NK-92 treated with Interleukin-12 subunit alpha and Interleukin-12 subunit beta, amount 100 ng/mL, for 24 hours (cell line): Measurements from ENCODE around the gene NAGK.
"Not testable (repeated sequence)": the region's sequence is repeated elsewhere in the genome, so short reads cannot be mapped to it uniquely, and the experiment has no call there.

ENCODE experiments used
- DNase-seq: peaks from one replicate; lab custom pipeline; 2025; lab: John Stamatoyannopoulos, UW

The NAGK gene

DNA sequence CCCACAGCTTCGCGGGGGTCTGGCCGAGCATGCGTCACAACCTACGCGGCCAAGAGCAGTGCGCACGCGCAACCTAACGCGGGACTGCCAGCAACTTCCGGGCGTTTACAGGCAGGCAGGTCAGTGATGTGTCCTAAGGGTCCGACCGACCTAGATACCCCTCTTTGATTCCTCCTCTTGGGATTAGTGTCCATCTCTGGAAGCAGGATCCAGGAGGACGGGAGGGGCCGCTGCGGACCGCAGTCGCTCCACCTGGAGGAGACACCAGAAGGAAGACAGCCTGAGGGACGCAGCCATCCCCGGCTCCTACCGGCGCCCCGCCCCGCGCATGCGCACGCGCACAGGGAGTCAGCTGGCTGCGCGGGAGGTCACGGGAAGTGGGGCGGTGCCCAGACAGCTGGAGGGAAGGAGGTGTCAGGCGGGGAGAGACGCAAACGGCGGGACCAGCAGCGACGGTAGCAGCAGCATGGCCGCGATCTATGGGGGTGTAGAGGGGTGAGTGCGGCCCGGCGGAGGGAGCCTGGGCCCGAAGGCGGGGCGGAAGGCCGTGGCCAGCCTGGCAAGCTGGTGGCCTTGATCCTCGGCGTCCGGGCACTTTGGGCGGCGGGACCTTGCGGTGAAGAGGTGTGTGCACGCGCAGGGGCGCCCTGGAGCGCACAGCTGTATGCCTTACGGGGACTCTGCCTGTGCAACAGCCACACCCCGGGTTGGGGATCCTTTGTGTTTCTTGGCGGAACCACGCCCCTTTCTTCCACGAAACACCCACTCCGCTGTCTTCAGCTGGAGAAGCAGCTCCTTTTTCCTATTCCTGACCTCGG lies at the start of gene NAGK:
TSS of gene NAGK (plus strand) at position 431 of the 818 bp plus-strand sequence. CDS start at position 467, 36 bp downstream.
- DNase-seq: peak; percentile 94

DNA sequence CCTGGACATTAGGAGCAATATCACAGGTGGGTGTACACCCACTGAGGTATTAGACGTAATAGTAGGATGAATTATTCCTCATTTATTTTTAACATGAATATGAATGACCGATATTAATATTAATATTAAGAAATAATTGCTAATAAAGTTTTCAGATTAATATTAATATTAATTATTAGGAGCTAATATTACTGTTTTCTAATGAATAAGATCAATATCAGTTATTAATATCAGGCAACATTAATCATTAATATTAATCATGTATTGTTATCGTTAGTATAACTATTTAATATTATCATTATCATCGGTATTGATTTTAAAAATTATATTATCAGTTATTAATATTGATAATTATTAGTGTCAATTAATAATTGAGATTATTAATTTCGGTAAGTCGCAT lies 48.5 kb upstream of the NAGK start:
- DNase-seq: not testable (repeated sequence)

DNA sequence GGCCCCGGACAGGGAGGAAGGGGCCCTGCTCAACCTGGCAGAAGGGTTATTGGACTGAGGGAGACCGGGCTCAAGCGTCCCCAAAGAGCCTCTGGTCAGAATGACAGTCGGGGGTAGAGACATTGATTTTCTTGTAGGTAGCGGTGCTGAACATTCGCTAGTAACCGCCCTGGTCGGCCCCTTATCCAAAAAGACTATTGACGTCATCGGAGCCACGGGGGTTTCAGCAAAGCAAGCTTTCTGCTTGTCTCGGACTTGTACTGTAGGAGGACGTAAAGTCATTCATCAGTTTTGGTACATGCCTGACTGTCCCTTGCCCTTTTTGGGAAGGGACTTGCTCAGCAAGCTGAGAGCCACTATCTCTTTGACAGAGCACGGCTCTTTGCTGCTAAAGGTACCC lies 47.1 kb upstream of the NAGK start:
- DNase-seq: not testable (repeated sequence)

DNA sequence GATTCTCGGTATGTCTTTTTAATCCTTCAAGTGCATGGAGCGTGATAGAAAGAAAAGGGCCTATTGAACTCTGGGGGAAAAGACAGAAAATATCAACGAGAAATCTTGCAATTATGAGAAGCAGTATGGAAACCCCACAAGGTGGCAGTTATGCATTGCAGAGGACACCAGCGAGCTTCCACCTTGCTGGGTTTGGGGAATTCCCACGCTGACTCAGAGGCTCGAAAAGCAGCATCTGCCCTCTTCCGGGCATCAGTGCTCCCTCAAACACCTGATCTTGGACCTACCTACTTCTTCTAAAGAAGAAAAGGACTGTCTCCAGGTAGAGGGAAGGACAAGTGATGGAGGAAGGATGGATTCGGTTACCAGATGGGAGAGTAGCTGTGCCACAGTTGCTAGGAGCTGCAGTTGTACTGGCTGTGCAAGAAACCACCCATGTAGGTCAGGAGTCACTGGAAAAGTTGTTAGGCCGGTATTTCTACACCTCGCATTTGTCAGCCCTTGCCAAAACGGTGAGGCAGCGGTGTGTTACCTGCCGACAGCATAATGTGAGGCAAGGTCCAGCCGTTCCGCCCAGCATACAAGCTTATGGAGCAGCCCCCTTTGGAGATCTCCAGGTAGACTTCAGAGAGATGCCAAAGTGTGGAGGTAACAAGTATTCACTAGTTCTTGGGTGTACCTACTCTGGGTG lies 44.8 kb upstream of the NAGK start:
- peak; percentile 48 for DNase-seq

DNA sequence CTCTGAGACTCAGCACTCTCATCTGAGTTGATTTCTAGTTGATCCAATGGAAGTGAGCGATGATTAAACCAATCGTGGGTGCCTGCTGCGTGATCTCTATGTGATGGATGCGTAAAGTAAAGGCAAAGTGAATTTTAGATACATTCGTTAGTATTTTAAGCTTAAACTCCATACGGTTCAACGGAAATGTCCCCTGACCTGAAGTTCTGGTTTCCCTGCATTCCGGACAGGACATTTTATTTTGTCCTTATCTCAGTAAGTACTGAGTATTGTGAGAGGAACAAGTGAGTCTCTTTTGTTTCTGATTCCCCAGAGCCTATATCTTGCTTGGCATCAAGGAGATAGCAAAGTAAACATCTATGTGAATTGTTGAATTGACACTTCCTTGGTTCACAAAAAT lies 32.2 kb upstream of the NAGK start:
- DNase-seq: not testable (repeated sequence)

GRCh38 chr2:71042287-71042686 lies 26.2 kb upstream of the NAGK start:
- no peak for DNase-seq

DNA sequence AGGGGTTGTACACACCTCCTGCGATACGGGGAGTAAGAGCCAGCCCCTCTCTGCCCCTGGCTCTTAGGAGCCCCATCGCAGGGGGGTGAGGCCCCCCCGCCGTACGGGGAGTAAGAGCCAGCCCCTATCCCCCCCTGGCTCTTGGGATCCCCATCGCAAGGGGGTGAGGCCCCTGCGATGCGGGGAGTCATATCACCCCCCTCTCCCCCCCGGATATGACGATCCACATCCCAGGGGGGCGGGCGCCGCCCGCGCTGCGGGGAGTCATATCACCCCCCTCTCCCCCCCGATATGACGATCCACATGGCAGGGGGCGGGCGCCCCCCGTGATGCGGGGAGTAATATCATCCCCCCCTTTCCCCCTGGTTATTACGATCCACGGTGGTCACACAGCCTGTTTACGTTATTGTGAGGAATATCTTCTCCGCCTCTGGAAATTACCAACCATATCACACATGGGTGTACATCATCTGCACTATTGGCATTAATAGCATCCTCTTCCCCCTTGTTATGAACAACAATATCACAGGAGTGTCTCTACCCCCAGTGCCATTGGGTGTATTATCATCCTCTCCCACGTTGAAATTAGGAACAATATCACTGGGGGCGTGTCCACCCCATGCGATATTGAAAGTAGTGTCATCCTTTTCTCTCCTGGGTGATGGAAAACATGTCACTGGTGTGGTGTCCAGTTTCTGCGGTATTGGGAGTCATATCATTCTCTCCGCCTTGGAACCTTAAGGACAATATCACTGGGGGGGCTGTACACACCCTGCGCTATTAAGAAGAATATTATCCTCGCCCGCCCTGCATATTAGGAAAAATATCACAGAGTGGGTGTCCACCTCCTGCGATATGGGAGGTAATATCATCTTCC lies 24.7 kb upstream of the NAGK start:
- DNase-seq: no peak

DNA sequence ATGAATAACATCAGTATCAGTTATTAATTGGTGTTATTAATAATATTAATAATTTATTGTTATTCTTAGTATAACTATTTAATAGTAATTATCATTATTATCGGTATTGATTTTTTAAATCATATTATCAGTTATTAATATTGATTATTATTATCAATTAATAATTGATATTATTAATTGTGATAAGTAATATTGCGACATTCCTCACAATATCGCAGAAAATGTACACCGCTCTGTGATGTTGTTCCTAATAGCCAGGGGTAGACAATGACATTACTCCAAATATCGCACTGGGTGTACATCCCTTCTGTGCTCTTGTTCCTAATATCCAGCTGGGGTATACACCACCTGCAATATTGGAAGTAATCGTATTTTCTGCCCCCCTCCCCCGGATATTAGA lies 23.3 kb upstream of the NAGK start:
- DNase-seq: no peak

DNA sequence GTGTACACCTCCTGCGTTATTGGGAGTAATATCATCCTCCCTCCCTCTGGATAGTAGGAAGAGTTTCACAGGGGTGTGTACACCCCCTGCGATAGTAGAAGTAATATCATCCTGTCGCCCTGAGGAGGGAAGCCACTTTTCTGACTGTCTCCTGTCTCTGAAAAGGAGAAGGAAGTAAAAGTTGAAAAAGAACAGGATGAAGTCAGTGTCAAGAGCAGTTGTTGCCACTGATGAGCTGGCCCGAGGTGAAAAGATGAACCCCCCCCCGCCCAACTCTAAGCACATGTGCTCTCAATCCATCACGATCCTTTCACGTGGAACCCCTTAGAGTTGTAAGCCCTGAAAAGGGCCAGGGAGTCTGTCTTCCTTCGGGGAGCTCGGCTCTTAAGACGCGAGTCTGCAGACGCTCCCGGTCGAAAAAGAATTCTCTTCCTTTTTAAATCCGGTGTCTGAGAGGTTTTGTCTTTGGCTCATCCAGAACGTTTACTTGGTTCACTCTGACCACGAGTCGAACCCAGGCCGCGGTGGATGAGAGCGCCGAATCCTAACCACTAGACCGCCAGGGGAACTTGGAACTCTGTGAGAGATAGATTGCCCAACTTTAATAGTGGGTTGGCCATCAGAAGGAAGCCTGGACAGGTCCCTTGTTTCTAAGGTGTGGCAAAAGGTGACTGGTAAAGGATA lies 22.4 kb upstream of the NAGK start:
- DNase-seq: no peak

DNA sequence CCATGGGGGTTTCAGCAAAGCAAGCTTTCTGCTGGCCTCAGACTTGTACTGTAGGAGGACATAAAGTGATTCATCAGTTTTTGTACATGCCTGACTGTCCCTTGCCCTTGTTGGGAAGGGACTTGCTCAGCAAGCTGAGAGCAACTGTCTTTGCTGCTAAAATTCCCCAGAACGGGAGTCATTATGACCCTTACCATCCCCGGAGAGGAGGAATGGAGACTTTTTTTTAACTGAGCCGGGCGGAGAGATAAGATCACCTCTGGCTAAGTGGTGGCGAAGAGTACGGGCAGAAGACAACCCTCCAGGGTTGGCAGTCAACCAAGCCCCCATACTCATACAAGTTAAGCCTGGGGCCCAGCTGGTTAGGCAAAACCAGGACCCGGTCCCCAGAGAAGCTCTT lies 20.4 kb upstream of the NAGK start:
- DNase-seq: no peak

GRCh38 chr2:71049704-71050360 lies 18.6 kb upstream of the NAGK start:
- DNase-seq: peak; percentile 32

- not testable (repeated sequence) for DNase-seq
These were observed 13.2 kb upstream of the NAGK start for GRCh38 chr2:71055206-71055740.

DNA sequence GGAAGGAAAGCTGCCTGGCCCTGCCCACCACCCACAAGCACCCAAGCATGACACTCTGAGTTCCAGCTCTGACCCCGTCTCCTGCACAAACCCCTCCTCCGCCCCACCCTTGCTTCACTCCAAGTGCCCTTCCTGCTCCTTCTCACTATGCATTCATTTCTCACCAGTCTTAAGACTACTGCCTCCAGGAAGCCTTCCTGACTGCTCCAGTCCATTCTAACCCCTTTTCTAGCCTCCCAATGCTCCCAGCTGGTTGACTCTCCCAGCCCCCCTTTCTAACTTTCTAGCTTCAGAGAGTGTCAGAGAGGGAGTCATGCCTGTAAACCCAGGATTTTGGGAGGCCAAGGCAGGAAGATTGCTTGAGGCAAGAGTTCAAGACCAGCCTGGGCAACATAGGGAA lies 8.2 kb upstream of the NAGK start:
- DNase-seq: no peak

- no peak for DNase-seq
These were observed 7.6 kb upstream of the NAGK start for GRCh38 chr2:71060871-71061270.

- no peak for DNase-seq
These were observed 5.2 kb upstream of the NAGK start for GRCh38 chr2:71063216-71063615.

DNA sequence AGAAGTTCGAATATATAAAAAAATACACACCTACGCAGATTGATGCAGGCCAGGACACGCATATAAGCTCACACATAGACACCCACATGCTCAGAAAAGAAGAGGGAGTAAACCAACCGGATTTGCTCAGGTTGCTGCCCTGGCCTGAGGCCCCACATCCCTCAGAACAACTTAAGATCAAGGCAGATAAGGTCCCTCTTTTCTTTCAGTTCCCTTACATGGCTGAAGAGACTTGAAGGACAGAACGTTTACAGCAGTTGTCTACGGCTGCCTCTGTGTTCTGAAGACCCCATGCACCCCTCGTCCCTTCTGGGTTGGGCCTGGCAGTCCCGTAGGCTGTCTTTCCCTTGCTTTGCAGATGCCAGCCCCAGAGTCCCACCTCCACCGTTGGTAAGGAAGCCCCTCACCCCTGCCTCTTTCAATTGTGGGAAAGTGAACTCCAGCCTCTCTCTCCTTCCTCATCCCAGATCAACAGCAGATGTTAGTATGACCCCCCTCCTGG lies 4.3 kb upstream of the NAGK start:
- no peak for DNase-seq

- no peak for DNase-seq
These were observed 3.5 kb upstream of the NAGK start for GRCh38 chr2:71064754-71065621.

DNA sequence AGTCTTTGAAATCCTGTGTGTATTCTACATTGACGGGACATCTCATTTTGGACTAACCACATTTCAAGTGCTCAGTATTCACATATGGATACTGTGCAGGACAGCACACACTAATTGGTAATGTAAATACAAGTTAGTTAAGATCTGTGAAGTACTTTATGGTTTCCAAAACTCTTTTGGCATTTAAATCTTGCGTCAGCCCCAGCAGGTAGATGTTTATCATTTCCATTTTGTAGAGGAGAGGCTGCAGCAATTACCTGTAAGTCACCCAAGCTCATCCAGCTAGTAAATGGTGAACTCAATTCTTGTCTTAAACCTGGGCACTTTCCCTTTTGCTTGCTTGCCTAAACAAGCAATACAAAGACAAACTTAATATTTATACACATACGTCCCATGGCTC lies 1.6 kb upstream of the NAGK start:
- DNase-seq: no peak

GRCh38 chr2:71067567-71068217 lies 756 bp upstream of the NAGK start:
- DNase-seq: no peak
